Measurements from ENCODE around the gene PRPSAP1.

Gene PRPSAP1

DNA sequence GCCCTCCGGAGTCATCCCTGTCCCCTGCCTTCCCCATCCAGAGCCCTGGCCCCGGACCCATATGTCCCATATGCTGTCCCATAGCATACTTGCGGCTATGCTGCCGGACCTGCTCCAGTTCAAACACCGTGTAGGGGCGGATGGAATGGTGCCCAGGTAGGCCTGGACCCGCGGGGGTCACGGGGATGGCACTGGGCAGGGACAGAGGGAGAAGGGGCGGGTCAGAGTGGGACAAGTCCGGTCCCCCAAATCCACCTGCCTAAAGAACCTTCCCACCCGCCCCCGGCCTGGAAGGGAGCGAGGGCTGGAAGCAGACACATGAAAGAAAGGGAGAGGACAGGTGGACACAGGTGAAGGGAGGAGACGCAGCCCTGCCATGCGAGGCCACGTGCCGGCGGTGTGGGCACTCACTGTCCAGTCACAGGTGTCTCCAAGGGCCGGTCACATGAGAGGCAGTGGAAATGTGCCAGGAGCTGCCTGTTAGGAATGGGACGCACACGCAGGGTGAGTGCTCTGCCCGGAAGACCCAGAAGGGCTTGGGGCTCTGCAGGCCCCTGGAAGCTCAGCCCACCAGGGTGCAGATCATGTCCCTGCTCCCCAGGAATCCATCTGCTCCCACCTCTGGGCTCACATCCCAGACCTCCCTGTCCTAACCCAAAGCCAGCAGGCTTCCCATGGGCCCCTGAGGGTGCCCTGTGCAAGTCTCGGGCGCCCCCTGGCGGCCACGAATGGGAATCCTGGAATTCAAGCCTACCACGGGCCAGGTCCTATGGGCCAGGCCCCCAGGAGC is 74.6 kb downstream of the PRPSAP1 start (continued):
- TF ChIP-seq ZNF658 (tag by site-specific recombination; IDR thresholded peaks at IDR 0.05) (no peak), ZBTB48 (tag by site-specific recombination; IDR thresholded peaks at IDR 0.05) (no peak), ZNF132 (tag by site-specific recombination; IDR thresholded peaks at IDR 0.05; ENCODE audit: borderline replicate concordance) (no peak), ZNF202 (tag by site-specific recombination; IDR thresholded peaks at IDR 0.05; ENCODE audit: borderline replicate concordance) (no peak), ZNF707 (tag by site-specific recombination; IDR thresholded peaks at IDR 0.05) (no peak), ZNF169 (tag by site-specific recombination; IDR thresholded peaks at IDR 0.05) (no peak), ZNF548 (tag by site-specific recombination; IDR thresholded peaks at IDR 0.05) (no peak), ZNF354C (tag by site-specific recombination; IDR thresholded peaks at IDR 0.05; ENCODE audit: borderline replicate concordance, low read depth) (no peak), ZNF561 (tag by site-specific recombination; IDR thresholded peaks at IDR 0.05; ENCODE audit: borderline replicate concordance) (no peak), ZNF549 (tag by site-specific recombination; IDR thresholded peaks at IDR 0.05) (no peak), GLIS2 (tag by site-specific recombination; IDR thresholded peaks at IDR 0.05) (peak; percentile 43; the same call in 1 of the 2 replicates), ZNF140 (tag by site-specific recombination; IDR thresholded peaks at IDR 0.05) (no peak), ZFHX2 (tag by site-specific recombination; conservative IDR thresholded peaks at IDR 0.05) (peak; percentile 17; the same call in 1 of the 2 replicates), ZNF571 (tag by site-specific recombination; IDR thresholded peaks at IDR 0.05) (no peak), HOXA7 (CRISPR knock-in tag; IDR thresholded peaks at IDR 0.05; ENCODE audit: borderline replicate concordance) (no peak), ZNF560 (tag by site-specific recombination; IDR thresholded peaks at IDR 0.05; ENCODE audit: borderline replicate concordance) (no peak), ZNF274 (IDR thresholded peaks at IDR 0.05; ENCODE audit: low read length) (no peak), ZNF274 (tag by site-specific recombination; IDR thresholded peaks at IDR 0.05; ENCODE audit: borderline replicate concordance) (no peak), KLF1 (tag by site-specific recombination; IDR thresholded peaks at IDR 0.05) (no peak), ZNF843 (tag by site-specific recombination; IDR thresholded peaks at IDR 0.05) (no peak), YY1 (tag by site-specific recombination; IDR thresholded peaks at IDR 0.05) (no peak), ZNF558 (tag by site-specific recombination; IDR thresholded peaks at IDR 0.05) (no peak), PRDM1 (tag by site-specific recombination; IDR thresholded peaks at IDR 0.05) (no peak), GLIS1 (tag by site-specific recombination; IDR thresholded peaks at IDR 0.05) (peak; percentile 75), ZNF600 (tag by site-specific recombination; IDR thresholded peaks at IDR 0.05) (0 out of 2 replicates have a peak, but pooled peaks have one; percentile 43)
- TF ChIP-seq, protein P1, sequence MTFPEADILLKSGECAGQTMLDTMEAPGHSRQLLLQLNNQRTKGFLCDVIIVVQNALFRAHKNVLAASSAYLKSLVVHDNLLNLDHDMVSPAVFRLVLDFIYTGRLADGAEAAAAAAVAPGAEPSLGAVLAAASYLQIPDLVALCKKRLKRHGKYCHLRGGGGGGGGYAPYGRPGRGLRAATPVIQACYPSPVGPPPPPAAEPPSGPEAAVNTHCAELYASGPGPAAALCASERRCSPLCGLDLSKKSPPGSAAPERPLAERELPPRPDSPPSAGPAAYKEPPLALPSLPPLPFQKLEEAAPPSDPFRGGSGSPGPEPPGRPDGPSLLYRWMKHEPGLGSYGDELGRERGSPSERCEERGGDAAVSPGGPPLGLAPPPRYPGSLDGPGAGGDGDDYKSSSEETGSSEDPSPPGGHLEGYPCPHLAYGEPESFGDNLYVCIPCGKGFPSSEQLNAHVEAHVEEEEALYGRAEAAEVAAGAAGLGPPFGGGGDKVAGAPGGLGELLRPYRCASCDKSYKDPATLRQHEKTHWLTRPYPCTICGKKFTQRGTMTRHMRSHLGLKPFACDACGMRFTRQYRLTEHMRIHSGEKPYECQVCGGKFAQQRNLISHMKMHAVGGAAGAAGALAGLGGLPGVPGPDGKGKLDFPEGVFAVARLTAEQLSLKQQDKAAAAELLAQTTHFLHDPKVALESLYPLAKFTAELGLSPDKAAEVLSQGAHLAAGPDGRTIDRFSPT (tag by site-specific recombination; IDR thresholded peaks at IDR 0.05), result no peak
- TF ChIP-seq, protein P2, sequence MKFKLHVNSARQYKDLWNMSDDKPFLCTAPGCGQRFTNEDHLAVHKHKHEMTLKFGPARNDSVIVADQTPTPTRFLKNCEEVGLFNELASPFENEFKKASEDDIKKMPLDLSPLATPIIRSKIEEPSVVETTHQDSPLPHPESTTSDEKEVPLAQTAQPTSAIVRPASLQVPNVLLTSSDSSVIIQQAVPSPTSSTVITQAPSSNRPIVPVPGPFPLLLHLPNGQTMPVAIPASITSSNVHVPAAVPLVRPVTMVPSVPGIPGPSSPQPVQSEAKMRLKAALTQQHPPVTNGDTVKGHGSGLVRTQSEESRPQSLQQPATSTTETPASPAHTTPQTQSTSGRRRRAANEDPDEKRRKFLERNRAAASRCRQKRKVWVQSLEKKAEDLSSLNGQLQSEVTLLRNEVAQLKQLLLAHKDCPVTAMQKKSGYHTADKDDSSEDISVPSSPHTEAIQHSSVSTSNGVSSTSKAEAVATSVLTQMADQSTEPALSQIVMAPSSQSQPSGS (tag by site-specific recombination; IDR thresholded peaks at IDR 0.05; ENCODE audit: low read depth), result no peak
- TF ChIP-seq, protein P3, sequence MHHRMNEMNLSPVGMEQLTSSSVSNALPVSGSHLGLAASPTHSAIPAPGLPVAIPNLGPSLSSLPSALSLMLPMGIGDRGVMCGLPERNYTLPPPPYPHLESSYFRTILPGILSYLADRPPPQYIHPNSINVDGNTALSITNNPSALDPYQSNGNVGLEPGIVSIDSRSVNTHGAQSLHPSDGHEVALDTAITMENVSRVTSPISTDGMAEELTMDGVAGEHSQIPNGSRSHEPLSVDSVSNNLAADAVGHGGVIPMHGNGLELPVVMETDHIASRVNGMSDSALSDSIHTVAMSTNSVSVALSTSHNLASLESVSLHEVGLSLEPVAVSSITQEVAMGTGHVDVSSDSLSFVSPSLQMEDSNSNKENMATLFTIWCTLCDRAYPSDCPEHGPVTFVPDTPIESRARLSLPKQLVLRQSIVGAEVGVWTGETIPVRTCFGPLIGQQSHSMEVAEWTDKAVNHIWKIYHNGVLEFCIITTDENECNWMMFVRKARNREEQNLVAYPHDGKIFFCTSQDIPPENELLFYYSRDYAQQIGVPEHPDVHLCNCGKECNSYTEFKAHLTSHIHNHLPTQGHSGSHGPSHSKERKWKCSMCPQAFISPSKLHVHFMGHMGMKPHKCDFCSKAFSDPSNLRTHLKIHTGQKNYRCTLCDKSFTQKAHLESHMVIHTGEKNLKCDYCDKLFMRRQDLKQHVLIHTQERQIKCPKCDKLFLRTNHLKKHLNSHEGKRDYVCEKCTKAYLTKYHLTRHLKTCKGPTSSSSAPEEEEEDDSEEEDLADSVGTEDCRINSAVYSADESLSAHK (tag by site-specific recombination; IDR thresholded peaks at IDR 0.05), result no peak
- TF ChIP-seq, protein P4, sequence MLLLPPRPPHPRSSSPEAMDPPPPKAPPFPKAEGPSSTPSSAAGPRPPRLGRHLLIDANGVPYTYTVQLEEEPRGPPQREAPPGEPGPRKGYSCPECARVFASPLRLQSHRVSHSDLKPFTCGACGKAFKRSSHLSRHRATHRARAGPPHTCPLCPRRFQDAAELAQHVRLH (tag by site-specific recombination; IDR thresholded peaks at IDR 0.05), result no peak
- TF ChIP-seq, protein P5, sequence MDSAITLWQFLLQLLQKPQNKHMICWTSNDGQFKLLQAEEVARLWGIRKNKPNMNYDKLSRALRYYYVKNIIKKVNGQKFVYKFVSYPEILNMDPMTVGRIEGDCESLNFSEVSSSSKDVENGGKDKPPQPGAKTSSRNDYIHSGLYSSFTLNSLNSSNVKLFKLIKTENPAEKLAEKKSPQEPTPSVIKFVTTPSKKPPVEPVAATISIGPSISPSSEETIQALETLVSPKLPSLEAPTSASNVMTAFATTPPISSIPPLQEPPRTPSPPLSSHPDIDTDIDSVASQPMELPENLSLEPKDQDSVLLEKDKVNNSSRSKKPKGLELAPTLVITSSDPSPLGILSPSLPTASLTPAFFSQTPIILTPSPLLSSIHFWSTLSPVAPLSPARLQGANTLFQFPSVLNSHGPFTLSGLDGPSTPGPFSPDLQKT (IDR thresholded peaks at IDR 0.05; ENCODE audit: borderline replicate concordance, low read depth, low read length), result no peak
- TF ChIP-seq, protein P6, sequence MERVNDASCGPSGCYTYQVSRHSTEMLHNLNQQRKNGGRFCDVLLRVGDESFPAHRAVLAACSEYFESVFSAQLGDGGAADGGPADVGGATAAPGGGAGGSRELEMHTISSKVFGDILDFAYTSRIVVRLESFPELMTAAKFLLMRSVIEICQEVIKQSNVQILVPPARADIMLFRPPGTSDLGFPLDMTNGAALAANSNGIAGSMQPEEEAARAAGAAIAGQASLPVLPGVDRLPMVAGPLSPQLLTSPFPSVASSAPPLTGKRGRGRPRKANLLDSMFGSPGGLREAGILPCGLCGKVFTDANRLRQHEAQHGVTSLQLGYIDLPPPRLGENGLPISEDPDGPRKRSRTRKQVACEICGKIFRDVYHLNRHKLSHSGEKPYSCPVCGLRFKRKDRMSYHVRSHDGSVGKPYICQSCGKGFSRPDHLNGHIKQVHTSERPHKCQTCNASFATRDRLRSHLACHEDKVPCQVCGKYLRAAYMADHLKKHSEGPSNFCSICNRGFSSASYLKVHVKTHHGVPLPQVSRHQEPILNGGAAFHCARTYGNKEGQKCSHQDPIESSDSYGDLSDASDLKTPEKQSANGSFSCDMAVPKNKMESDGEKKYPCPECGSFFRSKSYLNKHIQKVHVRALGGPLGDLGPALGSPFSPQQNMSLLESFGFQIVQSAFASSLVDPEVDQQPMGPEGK (tag by site-specific recombination; IDR thresholded peaks at IDR 0.05), result peak; percentile 57

All from HEK293 (cell line).